CD14-positive monocyte (primary cell): ENCODE measurements around the gene TMEM235. TPM values are rescaled to one million over a fixed set of nuclear protein-coding genes. Genes with fewer than 3 reads are reported as not detected.

ENCODE experiments used
- DNase-seq, 3 donors: peaks; one replicate each; pipeline ENCODE4 v3.0.0-alpha.2; 2011 to 2022
- H2AFZ ChIP-seq: 2 replicates; pipeline ENCODE4 v1.6.0; 2012; ENCODE audit warnings: mild to moderate bottlenecking, low read depth, low read length, inconsistent platforms; ENCODE audit not compliant: insufficient read depth, poor library complexity, severe bottlenecking
- H3K27ac ChIP-seq, 2 donors: 1 replicate in 1 of 2; 2 replicates in 1 of 2; pipeline ENCODE4 v1.5.1; 2012 to 2013; ENCODE audit warnings: low read length in 2 of 2, control low read depth in 1 of 2, inconsistent platforms in 1 of 2, low read depth in 1 of 2, mild to moderate bottlenecking in 1 of 2
- H3K27me3 ChIP-seq, 2 donors: one replicate each; pipeline versions ENCODE4 v1.6.0 to v1.6.1; 2011 to 2013; ENCODE audit warnings: low read length in 2 of 2; ENCODE audit not compliant: control insufficient read depth in 2 of 2, insufficient read depth in 2 of 2
- H3K36me3 ChIP-seq, 2 donors: replicated peaks in 1 of 2; 1 replicate in 1 of 2; 2 replicates in 1 of 2; pipeline versions ENCODE4 v1.5.1 to v1.6.1; 2012 to 2013; ENCODE audit warnings: low read length in 2 of 2, control low read depth in 1 of 2, inconsistent platforms in 1 of 2, mild to moderate bottlenecking in 1 of 2; ENCODE audit not compliant: insufficient read depth in 2 of 2, control insufficient read depth in 1 of 2
- H3K4me1 ChIP-seq, 2 donors: 1 replicate in 1 of 2; 2 replicates in 1 of 2; pipeline versions ENCODE4 v1.5.1 to v1.6.1; 2012 to 2013; ENCODE audit warnings: low read length in 2 of 2, control low read depth in 1 of 2, inconsistent platforms in 1 of 2, mild to moderate bottlenecking in 1 of 2, moderate library complexity in 1 of 2; ENCODE audit not compliant: insufficient read depth in 2 of 2, control insufficient read depth in 1 of 2
- H3K4me2 ChIP-seq: replicated peaks from 2 replicates; pipeline ENCODE3; 2012; ENCODE audit warnings: low read length, moderate library complexity, mild to moderate bottlenecking; ENCODE audit not compliant: poor library complexity, severe bottlenecking; ENCODE audit errors: extremely low read depth
- H3K4me3 ChIP-seq, 3 experiments: fragments of 200-600 bp in 1 of 3; sonication (generic) in 1 of 3; replicated peaks in 1 of 3; 1 replicate in 2 of 3; 2 replicates in 1 of 3; pipeline ENCODE4 v1.5.1; 2011 to 2013; ENCODE audit warnings: low read length in 3 of 3, mild to moderate bottlenecking in 3 of 3, control low read depth in 2 of 3, low read depth in 2 of 3, inconsistent platforms in 1 of 3, moderate library complexity in 1 of 3
- H3K79me2 ChIP-seq: 2 replicates; pipeline ENCODE4 v1.6.0; 2012; ENCODE audit warnings: mild to moderate bottlenecking, control low read depth, inconsistent platforms, low read length, moderate library complexity; ENCODE audit not compliant: insufficient read depth
- H3K9ac ChIP-seq: 2 replicates; pipeline ENCODE4 v1.6.0; 2017; ENCODE audit warnings: low read length, mild to moderate bottlenecking; ENCODE audit not compliant: insufficient read depth, poor library complexity, severe bottlenecking
- H3K9me3 ChIP-seq, 2 donors: replicated peaks in 1 of 2; 1 replicate in 1 of 2; 2 replicates in 1 of 2; pipeline versions ENCODE4 v1.5.1 to v1.6.1; 2012 to 2013; ENCODE audit warnings: low read length in 2 of 2, control low read depth in 1 of 2; ENCODE audit not compliant: control insufficient read depth in 1 of 2, insufficient read depth in 1 of 2
- H4K20me1 ChIP-seq: 2 replicates; pipeline ENCODE4 v1.6.0; 2012; ENCODE audit warnings: mild to moderate bottlenecking, low read length, control low read depth, moderate library complexity; ENCODE audit not compliant: insufficient read depth
- H3K27ac Mint-ChIP-seq, 7 donors: one replicate each; pipeline ENCODE4 v1.8.0; 2020; ENCODE audit warnings: mild to moderate bottlenecking in 7 of 7, mixed read lengths in 7 of 7, moderate library complexity in 6 of 7, inconsistent platforms in 2 of 7
- H3K27me3 Mint-ChIP-seq, 3 donors: one replicate each; pipeline ENCODE4 v1.8.0; 2021 to 2022; ENCODE audit warnings: low read depth in 3 of 3, mild to moderate bottlenecking in 3 of 3, mixed read lengths in 3 of 3, moderate library complexity in 3 of 3, inconsistent platforms in 1 of 3
- H3K36me3 Mint-ChIP-seq, 2 donors: one replicate each; pipeline ENCODE4 v1.8.0; 2020; ENCODE audit warnings: mixed read lengths in 2 of 2, inconsistent platforms in 1 of 2, mild to moderate bottlenecking in 1 of 2
- H3K4me1 Mint-ChIP-seq: one replicate; pipeline ENCODE4 v1.8.0; 2020; ENCODE audit warnings: mild to moderate bottlenecking, mixed read lengths
- H3K4me3 Mint-ChIP-seq, 2 donors: one replicate each; pipeline ENCODE4 v1.8.0; 2020; ENCODE audit warnings: mild to moderate bottlenecking in 2 of 2, mixed read lengths in 2 of 2, moderate library complexity in 1 of 2
- H3K9me3 Mint-ChIP-seq, 7 donors: one replicate each; pipeline ENCODE4 v1.8.0; 2020 to 2022; ENCODE audit warnings: mixed read lengths in 7 of 7, mild to moderate bottlenecking in 6 of 7, moderate library complexity in 6 of 7, inconsistent platforms in 2 of 7
- CTCF ChIP-seq: fragments of 200-600 bp; IDR thresholded peaks from one replicate; pipeline ENCODE4 v1.8.0; 2022; ENCODE audit warnings: antibody characterized with exemption, mild to moderate bottlenecking
- WGBS: methylation state at CpG from one replicate; pipeline ENCODE4 v1.1.5; 2013; ENCODE audit warnings: missing lambda C conversion rate; ENCODE audit not compliant: insufficient coverage; 5-methylcytosine and 5-hydroxymethylcytosine counted together
- intact Hi-C, 2 donors: fragments of 100-400 bp; cut with micrococcal nuclease; formaldehyde crosslinking; loops; one replicate each; pipeline versions ENCODE4 v1.15.0 to v1.15.1; 2023
- polyA plus RNA-seq, 3 donors: library from polyadenylated mRNA; depleted of rRNA in 1 of 3; unstranded in 2 of 3; stranded (reverse) in 1 of 3; fragments of 300-500 nt in 2 of 3; fragments of >200 nt in 1 of 3; fragmentation: Illumina TruSeq in 2 of 3; gene quantifications; 1 replicate in 2 of 3; 2 replicates in 1 of 3; pipeline ENCODE4 v1.2.3, GENCODE V29; 2012 to 2021

Gene TMEM235
- polyA plus RNA-seq, 3 donors: not detected

- peak overlapping the region; percentile 33 for H3K4me2 ChIP-seq
- Mint-ChIP-seq H3K9me3 (peaks cover 0 to 7% (median 0%) of the 10 kb centered on the region in 7 donors), H3K27me3 (peaks cover 32 to 52% (median 45%) of the 10 kb centered on the region in 3 donors), H3K4me1 (peaks cover 18% of the 10 kb centered on the region), H3K36me3 (peaks cover 28 to 45% of the 10 kb centered on the region in 2 donors), H3K4me3 (peak overlapping the region in 1 of 2 donors; percentile 75), H3K27ac (peak overlapping the region in 4 of 7 donors; percentile 8 to 75 (median 45))
- no peaks in the 10 kb centered on the region for H4K20me1 ChIP-seq
- WGBS: 90% methylated on average over 8 of the region's 12 CpGs
- H3K27me3 ChIP-seq: peaks cover 6 to 35% of the 10 kb centered on the region in 2 donors
- no peak overlapping the region for H2AFZ ChIP-seq
- H3K4me1 ChIP-seq: peaks cover 13 to 14% of the 10 kb centered on the region in 2 donors
- H3K9me3 ChIP-seq: peaks cover 0 to 7% of the 10 kb centered on the region in 2 donors
- H3K79me2 ChIP-seq: no peaks in the 10 kb centered on the region
- H3K27ac ChIP-seq: no peak overlapping the region
- intact Hi-C loops: no loop called here
- TF ChIP-seq CTCF: no peak
- H3K4me3 ChIP-seq: no peak overlapping the region
- no peak overlapping the region for H3K9ac ChIP-seq
- no peak for DNase-seq
- peaks cover 19 to 39% of the 10 kb centered on the region in 2 donors for H3K36me3 ChIP-seq
These were observed 5.2 kb upstream of the TMEM235 start for GRCh38 chr17:78226055-78226758.

GRCh38 chr17:78226759-78227454, 4.5 kb upstream of the TMEM235 start:
- H3K36me3 ChIP-seq: peaks cover 19 to 32% of the 10 kb centered on the region in 2 donors
- 18% methylated on average over 6 of the region's 20 CpGs for WGBS
- peaks cover 0 to 8% of the 10 kb centered on the region in 2 donors for H3K9me3 ChIP-seq
- H3K4me3 ChIP-seq: no peak overlapping the region
- H3K27ac ChIP-seq: peak overlapping the region; percentile 10 to 53
- peak overlapping the region; percentile 33 for H3K4me2 ChIP-seq
- peaks cover 13 to 15% of the 10 kb centered on the region in 2 donors for H3K4me1 ChIP-seq
- H3K27ac Mint-ChIP-seq: peak overlapping the region in 6 of 7 donors; percentile 46 to 85 (median 74)
- intact Hi-C loops: no loop called here
- H3K36me3 Mint-ChIP-seq: peaks cover 28 to 38% of the 10 kb centered on the region in 2 donors
- peak; percentile 59 to 79 (median 63) for DNase-seq
- H2AFZ ChIP-seq: no peak overlapping the region
- no peak for TF ChIP-seq CTCF
- H3K79me2 ChIP-seq: no peaks in the 10 kb centered on the region
- H3K27me3 ChIP-seq: peaks cover 6 to 40% of the 10 kb centered on the region in 2 donors
- peak overlapping the region; percentile 52 to 75 for H3K4me3 Mint-ChIP-seq
- H3K4me1 Mint-ChIP-seq: peaks cover 18% of the 10 kb centered on the region
- peak overlapping the region; percentile 32 for H3K9ac ChIP-seq
- peaks cover 36 to 58% (median 51%) of the 10 kb centered on the region in 3 donors for H3K27me3 Mint-ChIP-seq
- peaks cover 0 to 10% (median 0%) of the 10 kb centered on the region in 7 donors for H3K9me3 Mint-ChIP-seq
- no peaks in the 10 kb centered on the region for H4K20me1 ChIP-seq
